HG03558 (cell line): ENCODE measurements around the gene FUT6.
"Not testable (repeated sequence)": the region's sequence is repeated elsewhere in the genome, so short reads cannot be mapped to it uniquely, and the experiment has no call there.

ENCODE experiments used
- ATAC-seq: cut with Tn5 transposase; IDR thresholded peaks from one replicate; pipeline ENCODE4 v1.9.1; 2021; ENCODE audit warnings: moderate number of reproducible peaks; ENCODE audit not compliant: unreplicated experiment; ENCODE audit errors: extremely low read depth

Gene FUT6

GRCh38 chr19:5839065-5840017 is at the start of gene FUT6:
Gene FUT6, minus strand, starts transcription at chr19:5839702. Its CDS starts 7,135 bp downstream, at chr19:5832567.
- ATAC-seq = no peak

GRCh38 chr19:5884065-5884811 is 44.7 kb upstream of the FUT6 start:
- not testable (repeated sequence) for ATAC-seq

- not testable (repeated sequence) for ATAC-seq
These were observed 43.8 kb upstream of the FUT6 start for GRCh38 chr19:5883157-5883873.

- ATAC-seq = no peak
These were observed 43.0 kb upstream of the FUT6 start for GRCh38 chr19:5882421-5882968.

GRCh38 chr19:5881543-5882299 is 42.2 kb upstream of the FUT6 start:
- no peak for ATAC-seq

- no peak for ATAC-seq
These were observed 41.1 kb upstream of the FUT6 start for GRCh38 chr19:5880604-5881078.

GRCh38 chr19:5880196-5880595 is 40.7 kb upstream of the FUT6 start:
- no peak for ATAC-seq

- no peak for ATAC-seq
These were observed 38.4 kb upstream of the FUT6 start for GRCh38 chr19:5877882-5878281.

- ATAC-seq = no peak
These were observed 37.9 kb upstream of the FUT6 start for GRCh38 chr19:5877427-5877826.

GRCh38 chr19:5874496-5874895 is 35.0 kb upstream of the FUT6 start:
- ATAC-seq = not testable (repeated sequence)

- ATAC-seq = no peak
These were observed 34.2 kb upstream of the FUT6 start for GRCh38 chr19:5873617-5874199.

GRCh38 chr19:5870986-5871394 is 31.5 kb upstream of the FUT6 start:
- ATAC-seq = no peak

GRCh38 chr19:5867201-5868136 is 28.0 kb upstream of the FUT6 start:
- ATAC-seq = no peak

GRCh38 chr19:5865772-5866171 is 26.3 kb upstream of the FUT6 start:
- no peak for ATAC-seq

- ATAC-seq = no peak
These were observed 25.4 kb upstream of the FUT6 start for GRCh38 chr19:5864725-5865486.

GRCh38 chr19:5864013-5864720 is 24.7 kb upstream of the FUT6 start:
- ATAC-seq = no peak
